ENCODE measurements around the gene NTRK1. TPM values are rescaled to one million over a fixed set of nuclear protein-coding genes. Genes with fewer than 3 reads are reported as not detected.

The NTRK1 gene
- total RNA-seq, result not detected in 2 replicates

GRCh38 chr1:156860628-156861423 is at the start of gene NTRK1:
TSS of gene NTRK1 (plus strand) at chr1:156860865. CDS start at chr1:156860935, 70 bp downstream.
- peak in 1 of 2 donors; percentile 50 for DNase-seq (ENCODE audit: low read depth in 2 of 2)

- DNase-seq (ENCODE audit: low read depth in 2 of 2), result no peak
These were observed 49.5 kb upstream of the NTRK1 start for GRCh38 chr1:156811168-156811567.

GRCh38 chr1:156812293-156812990 is 48.2 kb upstream of the NTRK1 start:
- DNase-seq (ENCODE audit: low read depth in 2 of 2), result no peak

GRCh38 chr1:156813298-156813697 is 47.4 kb upstream of the NTRK1 start:
- DNase-seq (ENCODE audit: low read depth in 2 of 2), result no peak

GRCh38 chr1:156813750-156814570 is 46.7 kb upstream of the NTRK1 start:
- peak in 1 of 2 donors; percentile 63 for DNase-seq (ENCODE audit: low read depth in 2 of 2)

- DNase-seq (ENCODE audit: low read depth in 2 of 2), result peak in 1 of 2 donors; percentile 48
These were observed 45.9 kb upstream of the NTRK1 start for GRCh38 chr1:156814571-156815260.

GRCh38 chr1:156815307-156815826 is 45.3 kb upstream of the NTRK1 start:
- DNase-seq (ENCODE audit: low read depth in 2 of 2), result peak in 1 of 2 donors; percentile 44

- DNase-seq (ENCODE audit: low read depth in 2 of 2), result no peak
These were observed 44.7 kb upstream of the NTRK1 start for GRCh38 chr1:156815961-156816422.

GRCh38 chr1:156816561-156817328 is 43.9 kb upstream of the NTRK1 start, which contains the start of gene SH2D2A:
TSS of gene SH2D2A (minus strand) at chr1:156816848. CDS start at chr1:156816708, 140 bp downstream.
- peak in 1 of 2 donors; percentile 36 for DNase-seq (ENCODE audit: low read depth in 2 of 2)

- DNase-seq (ENCODE audit: low read depth in 2 of 2), result no peak
These were observed 38.9 kb upstream of the NTRK1 start for GRCh38 chr1:156821801-156822200.

- no peak for DNase-seq (ENCODE audit: low read depth in 2 of 2)
These were observed 38.0 kb upstream of the NTRK1 start for GRCh38 chr1:156822680-156823079.

- DNase-seq (ENCODE audit: low read depth in 2 of 2), result no peak
These were observed 37.4 kb upstream of the NTRK1 start for GRCh38 chr1:156823210-156823790.

GRCh38 chr1:156826630-156827029 is 34.0 kb upstream of the NTRK1 start:
- DNase-seq (ENCODE audit: low read depth in 2 of 2), result no peak

- peak in 1 of 2 donors; percentile 69 for DNase-seq (ENCODE audit: low read depth in 2 of 2)
These were observed 32.1 kb upstream of the NTRK1 start for GRCh38 chr1:156828400-156829124.

GRCh38 chr1:156832434-156832833 is 28.2 kb upstream of the NTRK1 start:
- DNase-seq (ENCODE audit: low read depth in 2 of 2), result no peak

- DNase-seq (ENCODE audit: low read depth in 2 of 2), result no peak
These were observed 27.1 kb upstream of the NTRK1 start for GRCh38 chr1:156833603-156834002.

GRCh38 chr1:156834322-156834721 is 26.3 kb upstream of the NTRK1 start:
- no peak for DNase-seq (ENCODE audit: low read depth in 2 of 2)

- DNase-seq (ENCODE audit: low read depth in 2 of 2), result no peak
These were observed 24.5 kb upstream of the NTRK1 start for GRCh38 chr1:156836041-156836654.

All from dermis microvascular lymphatic vessel endothelial cell (primary cell).